HG03066 (cell line): ENCODE data around the gene SGSH.
"Not testable (repeated sequence)": the region's sequence is repeated elsewhere in the genome, so short reads cannot be mapped to it uniquely, and the experiment has no call there.

ENCODE experiments used
- ATAC-seq: cut with Tn5 transposase; IDR thresholded peaks from one replicate; pipeline ENCODE4 v1.9.1; 2021; ENCODE audit warnings: low read depth; ENCODE audit not compliant: unreplicated experiment

The SGSH gene

DNA sequence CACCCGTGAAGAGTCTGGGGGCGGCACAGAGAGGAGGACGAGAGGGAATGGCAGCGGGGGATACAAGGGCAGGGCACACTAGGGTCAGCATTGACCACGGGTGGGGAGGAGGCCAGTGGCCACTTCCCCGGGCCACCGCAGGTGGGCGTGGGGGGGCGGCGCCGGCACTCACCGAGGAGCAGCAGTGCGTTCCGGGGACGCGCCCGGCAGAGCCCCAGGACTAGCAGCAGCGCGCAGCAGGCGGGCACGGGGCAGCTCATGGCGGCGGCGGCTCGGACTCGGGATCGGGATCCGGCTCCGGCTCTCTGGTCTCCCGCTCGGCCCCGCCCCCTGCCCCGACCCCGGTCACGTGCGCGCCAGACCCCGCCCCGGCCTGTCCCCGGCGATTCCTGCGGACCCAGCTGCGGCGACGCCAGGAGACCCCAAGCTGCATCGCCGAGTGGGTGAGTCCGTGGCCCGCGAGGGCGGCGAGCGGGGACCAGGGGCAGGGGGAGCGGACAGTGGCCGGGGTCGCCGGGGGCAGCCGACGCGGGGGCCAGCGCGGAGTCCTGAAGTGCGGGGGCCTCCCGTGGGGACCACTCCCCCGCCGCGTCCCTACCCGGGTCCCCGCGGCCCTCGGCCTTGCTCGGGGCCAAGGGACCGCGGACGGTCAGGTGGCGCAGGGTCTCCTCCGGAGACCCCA lies at the start of gene SGSH, which contains the start of gene SLC26A11:
SGSH (minus strand) TSS at position 280 of the 682 bp plus-strand sequence; CDS start at position 260, 20 bp downstream.
SLC26A11 (plus strand) TSS at position 374 of the 682 bp plus-strand sequence. CDS start 1,134 bp downstream, outside the sequence.
- peak; percentile 33 for ATAC-seq

DNA sequence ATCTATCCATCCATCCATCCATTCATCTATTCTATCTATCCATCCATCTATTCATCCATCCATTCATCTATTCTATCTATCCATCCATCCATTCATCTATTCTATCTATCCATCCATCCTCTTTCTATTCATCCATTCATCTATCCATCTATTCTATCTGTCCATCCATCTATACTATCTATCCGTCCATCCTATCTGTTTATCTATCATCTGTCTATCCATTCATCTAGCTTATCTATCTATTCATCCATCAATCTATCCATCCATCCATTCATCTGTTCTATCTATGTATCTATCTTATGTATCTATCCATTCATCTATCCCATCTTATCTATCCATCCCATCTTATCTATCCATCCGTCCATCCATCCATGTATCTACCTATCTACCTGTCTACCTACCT lies 49.3 kb upstream of the SGSH start:
- no peak for ATAC-seq

DNA sequence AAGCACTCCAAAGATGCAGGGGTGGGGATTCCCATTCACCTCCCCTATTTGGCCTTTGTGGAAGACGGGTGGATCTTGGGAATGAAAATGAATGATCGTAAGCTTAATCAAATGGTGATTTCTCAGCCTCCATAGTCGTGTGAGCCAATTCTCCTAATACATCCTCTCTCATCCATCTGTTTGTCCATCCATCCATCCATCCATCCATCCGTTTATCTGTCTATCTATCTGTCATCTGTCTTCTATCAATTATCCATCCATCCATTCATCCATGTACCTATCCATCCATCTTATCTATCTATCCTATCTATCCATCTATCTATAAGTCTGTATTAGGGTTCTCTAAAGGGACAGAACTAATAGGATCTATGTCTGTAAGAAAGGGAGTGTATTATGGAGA lies 48.3 kb upstream of the SGSH start:
- ATAC-seq, result no peak

DNA sequence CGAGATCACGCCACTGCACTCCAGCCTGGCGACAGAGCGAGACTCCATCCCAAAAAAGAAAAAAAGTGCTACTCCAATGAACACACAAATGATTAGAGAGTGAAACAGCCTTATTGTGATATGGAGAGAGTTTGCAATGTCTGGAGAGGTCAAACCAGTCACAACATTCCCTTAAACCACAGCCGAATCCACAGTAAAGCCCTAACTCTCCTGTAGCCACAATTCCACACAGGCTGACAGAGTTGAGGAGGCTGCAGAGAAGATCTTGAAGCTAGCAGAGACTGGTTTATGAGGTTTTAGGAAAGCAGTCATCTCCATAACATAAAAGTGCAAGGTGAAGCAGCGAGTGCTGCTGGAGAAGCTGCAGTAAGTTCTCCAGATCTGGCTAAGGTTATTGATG lies 47.3 kb upstream of the SGSH start:
- ATAC-seq, result no peak

DNA sequence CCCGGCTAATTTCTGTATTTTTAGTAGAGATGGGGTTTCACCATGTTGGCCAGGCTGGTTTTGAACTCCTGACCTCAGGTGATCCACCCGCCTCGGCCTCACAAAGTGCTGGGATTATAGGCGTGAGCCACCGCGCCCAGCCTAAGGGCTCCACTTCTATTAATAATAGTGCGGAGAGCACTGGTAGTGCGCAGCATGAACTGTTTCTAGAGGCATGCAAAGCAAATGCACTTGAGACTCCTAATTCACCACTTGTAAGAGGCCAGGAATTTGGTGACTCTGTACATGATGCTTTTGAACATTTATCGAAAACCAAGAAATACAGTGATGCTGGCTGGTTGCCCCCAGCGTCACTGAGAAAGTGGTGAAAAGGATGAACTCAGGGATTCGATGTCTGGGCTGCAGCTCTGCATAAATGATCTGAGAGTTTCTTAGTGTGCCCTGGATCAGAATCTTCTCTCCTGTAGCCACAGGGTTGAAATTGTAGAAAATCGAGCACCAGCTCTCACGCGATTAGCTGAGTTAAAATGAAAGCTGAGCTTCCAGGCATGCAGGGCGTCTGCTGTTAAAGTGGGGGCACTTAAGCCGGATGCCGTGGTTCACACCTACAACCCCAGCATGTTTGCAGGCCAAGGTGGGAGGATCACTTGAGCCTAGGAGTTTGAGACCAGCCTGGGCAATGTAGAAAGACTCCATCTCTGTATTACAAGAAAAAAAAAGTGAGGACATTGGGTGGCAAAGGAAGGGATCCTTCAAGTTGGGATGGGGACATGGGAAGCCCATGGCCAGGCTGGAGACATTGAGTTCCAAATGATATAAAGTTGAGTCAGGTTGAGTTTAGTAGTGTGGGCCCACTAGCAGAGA lies 45.3 kb upstream of the SGSH start:
- no peak for ATAC-seq

DNA sequence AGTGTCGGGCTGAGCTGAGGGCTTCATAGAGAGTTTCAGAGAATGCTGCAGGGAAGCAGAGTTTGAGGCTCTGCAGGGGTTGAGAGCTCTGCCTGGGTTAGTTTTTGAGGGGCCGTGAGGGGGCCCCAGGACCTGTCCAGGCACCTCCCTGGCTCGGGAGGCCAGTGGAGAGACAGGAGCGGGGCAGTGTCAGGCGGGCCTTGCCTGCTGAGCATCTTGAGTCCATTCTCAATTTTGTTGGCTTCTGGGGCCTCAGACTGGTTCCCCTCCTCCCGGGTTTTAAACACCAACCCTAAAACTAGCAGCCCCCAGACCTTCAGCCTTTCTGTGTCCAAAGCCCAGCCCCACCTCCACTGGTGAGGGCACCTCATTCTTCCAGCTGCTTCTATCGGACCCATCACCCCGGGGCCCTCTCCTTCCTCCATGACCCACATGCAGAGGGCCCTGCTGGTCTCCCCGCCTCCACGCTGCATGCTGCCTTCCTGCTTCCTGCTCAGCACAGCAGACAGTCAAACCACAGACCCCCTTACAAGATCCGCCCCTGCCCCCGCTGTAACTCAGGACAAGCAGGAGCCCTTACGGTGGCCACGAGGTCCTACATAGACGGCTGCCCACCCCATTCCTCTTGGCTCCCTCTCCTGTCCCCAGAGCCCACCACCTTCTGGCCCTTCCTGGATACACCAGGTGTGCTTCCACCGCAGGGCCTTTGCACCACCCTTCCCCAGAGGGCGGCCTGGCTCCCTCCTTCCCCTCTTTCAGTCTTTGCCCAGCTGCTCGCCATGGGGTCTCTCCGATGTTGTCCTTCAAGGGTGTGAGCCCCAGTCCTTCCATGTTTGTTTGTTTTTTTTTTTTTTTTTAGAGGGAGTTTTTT lies 44.3 kb upstream of the SGSH start:
- ATAC-seq, result no peak

DNA sequence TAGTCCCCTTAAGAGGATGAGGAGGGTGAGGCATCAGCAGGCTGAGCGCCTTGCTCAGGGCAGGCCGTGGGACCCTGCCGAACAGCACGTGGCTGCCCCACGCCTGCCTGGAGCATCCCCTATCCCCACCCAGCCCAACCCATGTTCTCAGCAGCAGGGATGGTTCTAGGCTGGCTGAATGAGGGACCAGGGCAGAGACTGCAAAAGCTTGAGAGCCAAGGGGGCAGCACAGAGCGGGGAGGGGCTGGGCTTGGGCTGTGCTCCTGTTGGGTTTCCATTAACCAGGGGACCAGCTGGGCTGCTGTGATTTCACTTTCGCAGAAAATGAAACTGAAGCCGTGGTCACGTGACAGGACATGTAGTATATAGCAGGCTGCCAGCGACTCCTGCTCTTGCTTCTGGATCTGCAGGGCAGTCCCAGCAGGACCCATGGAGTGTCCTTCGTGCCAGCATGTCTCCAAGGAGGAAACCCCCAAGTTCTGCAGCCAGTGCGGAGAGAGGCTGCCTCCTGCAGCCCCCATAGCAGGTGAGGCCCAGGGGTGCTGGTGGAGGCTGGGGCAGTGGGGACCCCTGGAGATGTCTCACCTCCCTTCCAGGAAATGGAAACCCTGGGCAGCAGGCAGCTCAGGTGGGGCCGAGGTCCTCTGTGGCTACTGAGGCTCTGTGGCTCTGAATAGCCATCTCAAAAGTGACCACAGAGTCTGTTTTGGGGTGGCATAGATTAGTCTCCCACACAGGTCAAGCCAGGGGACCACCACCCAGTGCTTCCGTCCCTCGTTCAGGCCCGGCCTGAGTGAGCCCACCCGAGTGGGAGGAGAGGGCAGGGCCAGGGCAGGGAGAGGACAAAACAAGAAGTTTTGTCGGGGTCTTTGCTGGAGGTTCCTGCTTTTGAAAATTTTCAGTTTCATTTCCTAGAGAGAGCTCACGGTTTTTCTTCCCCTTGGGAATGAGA lies 43.4 kb upstream of the SGSH start:
- peak; percentile 35 for ATAC-seq

DNA sequence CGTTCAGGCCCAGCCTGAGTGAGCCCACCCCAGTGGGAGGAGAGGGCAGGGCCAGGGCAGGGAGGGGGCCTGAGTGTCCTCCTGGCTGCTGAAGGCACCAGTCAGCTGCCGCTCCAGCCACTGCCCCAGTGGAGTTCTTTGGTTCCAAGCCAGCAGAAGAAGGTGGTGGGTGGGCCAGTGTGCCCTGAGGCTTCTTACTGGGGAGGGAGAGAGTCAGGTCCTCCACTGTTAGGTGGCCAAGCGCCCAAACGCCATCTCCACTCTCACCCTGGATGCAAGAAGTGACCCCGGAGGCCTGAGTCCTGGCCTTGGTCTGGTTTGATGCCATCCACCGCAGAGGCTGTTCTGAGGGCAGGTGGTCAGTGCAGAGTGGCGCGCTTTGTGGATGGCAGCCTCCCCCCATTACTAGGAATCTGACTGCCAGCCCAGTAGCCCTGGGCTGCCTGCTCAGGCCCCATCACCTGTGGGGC lies 42.7 kb upstream of the SGSH start:
- ATAC-seq, result no peak

DNA sequence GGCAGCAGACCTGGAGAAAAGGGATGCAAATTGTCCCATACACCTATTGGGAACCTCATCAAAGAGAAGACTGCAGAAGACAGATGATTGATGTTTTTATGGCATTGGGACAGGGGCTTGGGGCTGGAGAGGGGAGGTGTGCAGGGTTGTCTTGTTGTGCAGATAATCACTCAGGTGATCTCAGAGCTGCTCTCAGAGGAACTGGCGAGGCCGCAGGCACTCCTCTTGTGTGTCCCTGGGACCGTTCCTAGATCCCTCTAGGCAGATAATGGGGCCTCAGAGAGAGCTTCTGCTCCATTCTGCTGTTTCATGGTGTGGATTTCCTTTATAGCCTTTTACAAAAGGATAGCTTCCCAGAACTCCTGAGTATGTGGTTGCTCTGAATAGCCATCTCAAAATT lies 42.2 kb upstream of the SGSH start:
- no peak for ATAC-seq

DNA sequence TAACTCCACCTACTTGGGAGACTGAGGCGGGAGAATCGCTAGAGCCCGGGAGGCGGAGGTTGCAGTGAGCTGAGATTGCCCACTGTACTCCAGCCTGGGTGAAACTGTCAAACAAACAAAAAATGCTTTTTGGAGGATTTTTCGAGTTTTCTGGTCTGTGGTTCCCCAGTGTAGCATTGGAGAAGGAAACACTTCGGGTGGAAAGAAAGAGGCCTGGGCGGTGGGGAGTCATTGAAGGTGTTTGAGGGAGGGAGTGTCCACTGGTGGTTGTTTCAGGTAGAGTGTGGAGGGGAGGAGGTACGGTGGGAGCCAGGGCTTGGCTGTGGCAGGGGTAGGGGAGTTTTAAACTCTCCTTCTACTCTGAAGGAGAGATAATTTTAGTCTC lies 41.8 kb upstream of the SGSH start:
- ATAC-seq, result no peak

DNA sequence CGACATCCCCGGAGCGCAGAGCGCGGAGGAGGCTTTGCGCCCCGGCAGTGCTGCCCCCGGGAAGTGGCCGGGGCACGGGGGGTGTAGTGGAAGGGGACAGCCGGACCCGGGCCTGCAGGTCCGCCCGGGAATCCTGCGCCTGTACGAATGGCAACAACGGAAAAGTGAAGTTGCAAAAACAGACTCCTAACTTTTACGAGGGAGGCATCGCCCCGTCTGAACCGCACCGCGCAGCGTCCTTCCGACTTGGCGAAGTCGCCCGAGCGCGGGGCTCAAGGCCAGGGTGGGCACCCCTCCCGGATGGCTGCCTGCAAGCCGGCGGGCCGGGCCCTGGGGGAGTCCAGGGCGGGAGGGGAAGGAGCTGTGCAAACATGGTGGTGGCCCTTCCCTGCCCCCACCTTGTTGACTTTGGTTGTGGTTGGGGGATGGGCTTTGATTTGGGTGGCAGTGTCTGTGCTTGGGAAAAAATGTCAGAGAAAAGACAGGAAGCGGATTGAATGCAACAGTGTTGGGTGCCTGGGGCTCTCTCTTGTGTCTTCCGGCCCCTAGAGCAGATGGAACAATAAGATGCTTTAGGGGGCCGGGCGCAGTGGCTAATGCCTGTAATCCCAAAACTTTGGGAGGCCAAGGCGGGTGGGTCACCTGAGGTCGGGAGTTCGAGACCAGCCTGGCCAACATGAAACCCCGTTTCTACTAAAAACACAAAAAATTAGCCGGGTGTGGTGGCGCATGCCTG lies 41.2 kb upstream of the SGSH start:
- ATAC-seq, result no peak

DNA sequence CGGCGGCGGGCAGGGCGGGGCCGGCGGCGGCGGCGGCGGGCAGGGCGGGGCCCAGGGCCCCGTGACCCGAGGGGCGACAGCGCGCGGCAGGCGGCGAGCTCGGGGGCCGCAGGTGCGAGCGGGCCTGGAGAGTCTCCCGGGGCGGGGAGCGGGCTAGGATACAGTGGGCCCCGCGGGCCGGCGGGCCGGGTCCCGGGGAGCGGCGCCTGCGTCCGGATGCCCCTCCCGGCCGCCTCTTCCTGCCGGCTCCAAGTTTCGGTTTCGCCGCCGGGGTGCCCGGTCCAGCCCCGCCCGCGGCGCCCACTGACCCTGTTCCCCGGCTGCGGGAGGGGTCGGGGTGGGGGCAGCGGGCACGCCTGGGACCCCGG lies 40.6 kb upstream of the SGSH start, which contains the start of gene RNF213:
RNF213 (plus strand) TSS at position 62 of the 368 bp plus-strand sequence. CDS start 2,830 bp downstream, outside the sequence.
- ATAC-seq, result no peak

DNA sequence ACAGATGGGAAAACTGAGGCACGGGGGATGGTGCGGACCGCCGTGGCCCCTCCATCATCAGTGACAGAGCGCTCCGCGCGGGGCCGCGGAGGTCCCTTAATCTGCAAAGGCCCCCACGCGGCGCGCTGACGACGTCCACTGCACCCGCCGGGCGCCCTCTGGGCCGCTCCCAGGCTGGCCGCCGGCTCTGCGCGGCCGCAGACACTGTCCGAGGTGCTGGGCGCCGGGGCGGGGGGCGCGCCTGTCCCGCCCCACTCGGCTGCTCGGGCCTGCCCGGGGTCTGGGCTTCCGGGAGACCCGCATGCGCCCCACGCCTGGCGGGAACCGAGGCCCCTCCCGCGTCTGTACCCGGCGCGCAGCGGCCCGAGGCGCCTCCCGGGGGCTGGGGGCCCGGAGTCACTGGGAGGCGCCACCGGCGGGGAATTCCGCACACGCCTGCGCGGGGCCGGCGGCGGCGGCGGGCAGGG lies 40.0 kb upstream of the SGSH start:
- no peak for ATAC-seq

DNA sequence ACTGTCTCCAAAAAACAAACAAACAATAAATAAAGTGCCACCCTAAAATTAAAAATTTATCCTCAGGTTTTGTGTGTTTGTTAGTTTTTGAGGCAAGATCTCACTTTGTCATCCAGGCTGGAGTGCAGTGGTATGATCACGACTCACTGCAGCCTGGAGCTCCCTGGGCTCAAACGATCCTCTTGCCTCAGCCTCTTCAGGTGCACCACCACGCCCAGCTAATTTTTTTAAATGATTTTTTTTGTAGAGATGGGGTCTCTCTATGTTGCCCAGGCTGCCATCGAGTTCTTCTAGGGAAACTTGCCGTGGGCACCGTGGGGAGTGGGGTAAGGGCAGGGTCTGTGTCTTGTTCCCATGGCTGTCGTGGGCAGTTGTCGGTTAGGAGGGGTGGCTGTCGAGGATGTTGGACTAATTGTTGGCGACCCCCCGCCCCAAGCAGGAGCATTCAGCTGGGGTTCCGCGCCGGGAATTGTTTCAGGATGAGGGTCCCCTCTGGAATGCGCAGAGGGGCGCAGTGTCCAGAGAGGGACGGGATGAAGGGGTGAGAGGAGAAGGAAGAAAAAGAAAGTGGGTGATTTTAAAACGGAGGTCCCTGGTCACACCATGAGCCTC lies 39.4 kb upstream of the SGSH start:
- ATAC-seq, result no peak

DNA sequence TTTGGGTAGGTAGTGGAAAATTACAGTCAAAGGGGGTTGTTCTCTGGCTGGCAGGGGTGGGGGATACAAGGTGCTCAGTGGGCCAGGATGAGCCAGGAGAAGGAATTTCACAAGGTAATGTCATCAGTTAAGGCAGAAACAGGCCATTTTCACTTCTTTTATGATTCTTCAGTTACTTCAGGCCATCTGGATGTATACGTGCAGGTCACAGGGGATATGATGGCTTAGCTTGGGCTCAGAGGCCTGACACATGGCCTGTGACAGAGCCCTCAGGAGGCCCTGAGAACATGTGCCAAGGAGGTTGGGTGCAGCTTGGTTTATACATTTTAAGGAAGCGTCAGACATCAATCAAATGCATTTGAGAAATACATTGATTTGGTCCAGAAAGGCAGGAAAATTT lies 38.2 kb upstream of the SGSH start:
- not testable (repeated sequence) for ATAC-seq

DNA sequence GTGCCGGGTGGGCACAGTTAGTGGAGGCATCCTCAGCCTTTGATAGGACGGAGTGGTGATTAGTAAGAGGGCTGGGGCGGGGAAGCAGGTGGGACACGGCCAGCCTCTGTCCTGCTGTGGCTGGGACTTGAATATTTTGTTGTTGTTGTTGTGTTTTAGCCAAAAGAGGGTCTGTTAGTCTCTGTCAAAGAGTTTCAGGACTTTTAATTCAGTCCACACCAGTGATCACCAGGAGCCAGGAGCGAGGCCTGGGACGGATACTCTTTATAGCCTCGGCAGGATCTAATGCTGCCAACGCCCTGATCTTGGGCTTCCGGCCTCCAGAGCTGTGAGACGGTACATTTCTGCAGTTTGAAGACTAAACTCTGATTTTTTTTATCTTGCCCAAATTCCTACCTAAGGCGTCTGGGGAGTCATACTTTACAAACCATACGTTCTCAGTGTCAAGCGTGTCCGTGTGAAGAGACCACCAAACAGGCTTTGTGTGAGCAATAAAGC lies 37.6 kb upstream of the SGSH start:
- ATAC-seq, result no peak

DNA sequence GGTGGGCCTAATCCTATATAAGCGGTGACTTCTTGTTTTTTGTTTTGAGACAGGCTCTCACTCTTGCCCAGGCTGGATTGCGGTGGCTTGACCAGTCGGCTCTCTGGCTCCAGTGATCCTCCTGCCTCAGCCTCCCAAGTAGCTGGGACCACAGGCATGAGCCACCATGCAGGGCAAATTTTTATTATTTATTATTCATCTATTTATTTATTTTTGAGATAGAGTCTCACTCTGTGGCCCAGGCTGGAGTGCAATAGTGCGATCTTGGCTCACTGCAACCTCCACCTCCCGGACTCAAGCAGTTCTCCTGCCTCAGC lies 35.9 kb upstream of the SGSH start:
- ATAC-seq, result no peak
